Astrocyte (in vitro differentiated cells and primary cell): ENCODE data around the gene MALAT1.

Source experiments
- CTCF ChIP-seq: IDR thresholded peaks from 2 replicates; pipeline ENCODE4 v1.5.1; 2011; ENCODE audit warnings: low read depth, mild to moderate bottlenecking, inconsistent platforms, low read length, moderate library complexity; ENCODE audit not compliant: insufficient read depth
- EZH2 ChIP-seq: IDR thresholded peaks from 2 replicates; pipeline ENCODE4 v1.6.1; 2012; ENCODE audit warnings: mild to moderate bottlenecking, low read length, inconsistent platforms; ENCODE audit not compliant: insufficient read depth

- TF ChIP-seq EZH2 (no peak), CTCF (no peak)
These were observed 4.6 kb downstream of the MALAT1 start for GRCh38 chr11:65503368-65503948.
